CD4-positive, alpha-beta T cell (primary cell): ENCODE results near the gene CDH13. TPM values are rescaled to one million over a fixed set of nuclear protein-coding genes. Genes with fewer than 3 reads are reported as not detected.

ENCODE experiments used
- ATAC-seq: fragments of 200-7000 bp; cut with Tn5 transposase; one replicate; pipeline ENCODE4 v1.10.0; 2022; ENCODE audit warnings: mild to moderate bottlenecking; ENCODE audit not compliant: poor library complexity
- CTCF ChIA-PET: fragments of 350-600 bp; sonication (Branson Sonifier 250); formaldehyde crosslinking; loops from one replicate; lab custom pipeline; 2021; ENCODE audit warnings: antibody characterized with exemption, inconsistent platforms; lab: Charles Lee
- POLR2A ChIA-PET: fragments of 350-600 bp; sonication (Branson Sonifier 250); formaldehyde crosslinking; loops from one replicate; lab custom pipeline; 2021; ENCODE audit warnings: antibody characterized with exemption, inconsistent platforms; lab: Charles Lee
- DNase-seq, 14 experiments: peaks; one replicate each; pipeline ENCODE4 v3.0.0-alpha.2; 2013 to 2020; ENCODE audit warnings: mixed read lengths in 2 of 14
- H3K27ac ChIP-seq, 2 donors: one replicate each; pipeline versions ENCODE4 v1.5.1 to v1.7.0; 2013; ENCODE audit warnings: low read length in 2 of 2, low read depth in 1 of 2, mild to moderate bottlenecking in 1 of 2
- H3K27me3 ChIP-seq, 2 experiments: 1 replicate in 1 of 2; 2 replicates in 1 of 2; pipeline versions ENCODE4 v1.6.1 to v1.7.0; 2013; ENCODE audit warnings: low read length in 2 of 2, control low read depth in 1 of 2, mild to moderate bottlenecking in 1 of 2, moderate library complexity in 1 of 2; ENCODE audit not compliant: insufficient read depth in 2 of 2, control insufficient read depth in 1 of 2
- H3K36me3 ChIP-seq: one replicate; pipeline ENCODE4 v1.6.1; 2013; ENCODE audit warnings: low read length, control low read depth; ENCODE audit not compliant: insufficient read depth
- H3K4me1 ChIP-seq: one replicate; pipeline ENCODE4 v1.6.1; 2013; ENCODE audit warnings: low read length, control low read depth; ENCODE audit not compliant: insufficient read depth
- H3K4me3 ChIP-seq: one replicate; pipeline ENCODE4 v1.5.1; 2013; ENCODE audit warnings: mild to moderate bottlenecking, low read length, moderate library complexity
- H3K9me3 ChIP-seq, 2 experiments: 1 replicate in 1 of 2; 2 replicates in 1 of 2; pipeline versions ENCODE4 v1.6.1 to v1.7.0; 2013; ENCODE audit warnings: low read length in 2 of 2, mild to moderate bottlenecking in 2 of 2, control low read depth in 1 of 2, moderate library complexity in 1 of 2; ENCODE audit not compliant: control insufficient read depth in 1 of 2, insufficient read depth in 1 of 2
- H3K27ac Mint-ChIP-seq: one replicate; pipeline ENCODE4 v1.8.0; 2020; ENCODE audit warnings: mixed read lengths
- H3K27me3 Mint-ChIP-seq: one replicate; pipeline ENCODE4 v1.8.0; 2021; ENCODE audit warnings: mixed read lengths
- H3K36me3 Mint-ChIP-seq: one replicate; pipeline ENCODE4 v1.8.0; 2021; ENCODE audit warnings: low read depth, mixed read lengths
- H3K4me1 Mint-ChIP-seq: one replicate; pipeline ENCODE4 v1.8.0; 2021; ENCODE audit warnings: low read depth, mixed read lengths
- H3K4me3 Mint-ChIP-seq: one replicate; pipeline ENCODE4 v1.8.0; 2020; ENCODE audit warnings: mild to moderate bottlenecking, mixed read lengths
- H3K9me3 Mint-ChIP-seq: one replicate; pipeline ENCODE4 v1.8.0; 2020; ENCODE audit warnings: mixed read lengths
- CTCF ChIP-seq: fragments of 200-600 bp; IDR thresholded peaks from one replicate; pipeline ENCODE4 v1.8.0; 2022; ENCODE audit warnings: antibody characterized with exemption, mild to moderate bottlenecking
- intact Hi-C, 2 experiments: fragments of 100-400 bp; cut with DNase I in 1 of 2; cut with micrococcal nuclease in 1 of 2; formaldehyde crosslinking; loops; one replicate each; pipeline versions ENCODE4 v1.15.1 to v1.9.0; 2023 to 2025; cut with DNase I, micrococcal nuclease
- total RNA-seq, 174 experiments: library from RNA in 2 of 174; stranded (reverse) in 2 of 174; gene quantifications; one replicate each; pipeline ENCODE4 v1.2.3 and lab custom pipeline; 2021 to 2026

Gene CDH13
- total RNA-seq, 2 experiments from 2014 or later, result not detected

DNA sequence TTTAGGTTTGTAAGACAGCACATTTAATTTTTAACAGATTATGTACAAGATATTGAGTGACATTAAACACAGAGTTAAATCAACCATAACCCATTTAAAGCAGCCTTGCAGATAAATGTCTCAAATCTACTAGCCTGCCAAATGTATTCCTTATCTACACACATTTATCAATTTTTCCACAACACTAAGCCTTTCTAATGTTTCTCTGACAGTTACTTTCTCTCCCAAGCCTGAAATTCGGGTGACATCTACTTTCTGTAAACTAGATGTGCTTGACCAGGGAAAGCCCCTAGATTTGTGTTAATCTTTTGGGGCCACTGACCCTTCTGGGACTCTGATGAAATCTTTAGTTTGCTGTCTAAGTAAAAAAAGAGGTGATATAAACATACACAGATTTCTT, 69.0 kb downstream of the CDH13 start:
- Histone ChIP-seq H3K4me3 (no peak overlapping the region), H3K4me1 (no peaks in the 10 kb centered on the region), H3K9me3 (peaks cover 0 to 7% of the 10 kb centered on the region in 2 experiments), H3K27ac (no peak overlapping the region), H3K36me3 (no peaks in the 10 kb centered on the region), H3K27me3 (no peaks in the 10 kb centered on the region)
- Mint-ChIP-seq H3K27ac (no peak overlapping the region), H3K27me3 (peaks cover 13% of the 10 kb centered on the region), H3K9me3 (no peaks in the 10 kb centered on the region), H3K4me3 (no peak overlapping the region), H3K4me1 (no peaks in the 10 kb centered on the region), H3K36me3 (no peaks in the 10 kb centered on the region)
- intact Hi-C loops, result no loop called here
- ChIA-PET POLR2A (no interaction called here), CTCF (no interaction called here)
- TF ChIP-seq CTCF, result no peak
- ATAC-seq, result no peak
- DNase-seq, result no peak

GRCh38 chr16:82699260-82699659, 72.5 kb downstream of the CDH13 start:
- H3K9me3 Mint-ChIP-seq, result no peaks in the 10 kb centered on the region
- H3K4me3 Mint-ChIP-seq, result no peak overlapping the region
- Histone ChIP-seq H3K4me1 (no peaks in the 10 kb centered on the region), H3K4me3 (no peak overlapping the region), H3K36me3 (no peaks in the 10 kb centered on the region), H3K27ac (no peak overlapping the region), H3K27me3 (peaks cover 0 to 5% of the 10 kb centered on the region in 2 experiments), H3K9me3 (peaks cover 0 to 7% of the 10 kb centered on the region in 2 experiments)
- intact Hi-C loops, result no loop called here
- no peak overlapping the region for H3K27ac Mint-ChIP-seq
- ATAC-seq (no peak), DNase-seq (no peak)
- peaks cover 41% of the 10 kb centered on the region for H3K27me3 Mint-ChIP-seq
- H3K4me1 Mint-ChIP-seq, result no peaks in the 10 kb centered on the region
- no peaks in the 10 kb centered on the region for H3K36me3 Mint-ChIP-seq
- ChIA-PET POLR2A (no interaction called here), CTCF (no interaction called here)
- no peak for TF ChIP-seq CTCF

GRCh38 chr16:82699711-82700495, 73.1 kb downstream of the CDH13 start:
- Histone ChIP-seq H3K27ac (no peak overlapping the region), H3K36me3 (no peaks in the 10 kb centered on the region), H3K4me3 (no peak overlapping the region), H3K4me1 (no peaks in the 10 kb centered on the region), H3K27me3 (peaks cover 0 to 5% of the 10 kb centered on the region in 2 experiments), H3K9me3 (peaks cover 0 to 6% of the 10 kb centered on the region in 2 experiments)
- POLR2A ChIA-PET, result no interaction called here
- Mint-ChIP-seq H3K4me3 (no peak overlapping the region), H3K27me3 (peaks cover 47% of the 10 kb centered on the region), H3K36me3 (no peaks in the 10 kb centered on the region), H3K4me1 (no peaks in the 10 kb centered on the region), H3K9me3 (no peaks in the 10 kb centered on the region), H3K27ac (no peak overlapping the region)
- DNase-seq (no peak), ATAC-seq (no peak)
- CTCF ChIA-PET, result no interaction called here
- intact Hi-C loops, result no loop called here
- TF ChIP-seq CTCF, result no peak
